Fibroblast of skin of left quadriceps (primary cell): Measurements from ENCODE around the gene RHBDF2.

Experiments
- DNase-seq, 2 experiments: peaks; one replicate each; pipeline ENCODE4 v3.0.0-alpha.2; 2013; ENCODE audit warnings: low read depth in 2 of 2

RHBDF2 gene

DNA sequence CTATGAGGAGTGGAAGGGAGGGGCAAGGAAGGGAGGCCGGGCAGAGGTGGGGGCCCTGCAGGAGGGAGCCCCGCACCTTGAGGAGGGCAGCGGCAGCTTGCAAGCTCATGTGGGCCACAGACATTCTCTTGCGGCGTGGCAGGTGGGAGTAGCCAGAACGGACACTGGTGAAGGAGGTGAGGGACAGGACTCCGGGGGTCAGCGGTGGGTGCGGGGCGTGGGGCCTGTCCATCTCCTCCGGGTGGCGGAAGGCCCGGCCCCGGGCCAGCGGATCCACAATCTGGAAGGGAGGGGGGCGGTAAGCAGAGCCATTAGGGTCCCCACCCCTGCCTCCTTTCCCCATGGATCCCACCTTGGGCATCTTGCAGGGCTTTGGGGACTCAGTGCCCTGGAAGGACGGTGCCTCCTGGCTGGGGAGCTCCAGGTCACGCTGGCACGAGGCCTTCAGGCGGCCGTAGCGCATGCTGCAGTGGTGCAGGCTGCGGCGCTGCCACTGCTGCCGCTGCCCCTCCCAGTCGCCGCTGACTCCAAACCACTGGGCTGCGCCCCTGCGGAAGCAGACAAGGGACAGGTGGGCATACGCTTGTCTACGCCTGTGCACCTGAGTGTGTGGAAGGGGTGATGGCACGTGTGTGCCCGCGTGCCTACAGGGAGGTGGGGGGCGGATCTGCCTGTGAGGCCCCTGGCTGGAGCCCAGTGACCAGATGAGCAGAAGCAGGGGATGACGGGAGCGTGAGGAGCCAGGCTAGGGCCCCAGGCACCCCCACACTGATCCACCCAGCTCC, 22.3 kb downstream of the RHBDF2 start:
- no peak for DNase-seq

DNA sequence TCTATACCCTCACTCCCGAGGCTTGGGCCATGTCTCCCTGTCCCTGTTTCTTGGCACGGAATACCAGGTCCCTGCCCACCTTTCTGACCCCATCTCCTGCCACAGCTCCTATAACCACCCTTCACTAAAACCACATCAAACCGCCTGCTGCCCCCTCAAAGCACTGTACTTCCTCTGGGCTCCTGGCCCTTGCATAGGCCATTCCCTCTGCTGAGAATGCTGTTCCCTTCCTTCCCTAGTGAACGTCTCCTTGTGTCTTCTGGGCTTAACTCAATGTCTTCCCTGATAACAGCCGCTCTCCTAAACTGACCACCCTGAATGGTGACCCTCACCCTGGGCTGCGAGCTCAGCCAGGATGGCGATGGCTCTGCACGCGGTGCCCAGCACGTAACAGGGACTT, 23.1 kb downstream of the RHBDF2 start:
- DNase-seq = no peak

DNA sequence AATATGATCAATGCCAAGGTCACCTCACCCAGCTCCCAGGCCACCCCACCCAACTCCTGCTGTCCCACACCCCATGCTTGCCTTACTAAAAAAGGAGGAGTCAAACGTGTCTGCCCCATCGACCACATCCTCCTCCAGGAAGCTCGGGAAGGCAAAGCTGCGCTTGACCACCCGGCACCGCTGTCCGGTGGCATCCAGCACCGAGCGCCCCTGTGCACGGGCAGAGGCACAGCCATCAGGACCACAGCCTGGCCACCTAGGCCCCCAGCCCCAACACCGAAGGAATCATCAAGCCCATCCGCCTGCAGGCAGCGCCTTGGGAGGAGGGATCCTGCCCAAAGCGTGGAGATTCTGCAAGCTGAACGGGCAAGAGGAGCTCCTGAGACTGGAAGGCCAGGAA, 23.6 kb downstream of the RHBDF2 start:
- DNase-seq = no peak

DNA sequence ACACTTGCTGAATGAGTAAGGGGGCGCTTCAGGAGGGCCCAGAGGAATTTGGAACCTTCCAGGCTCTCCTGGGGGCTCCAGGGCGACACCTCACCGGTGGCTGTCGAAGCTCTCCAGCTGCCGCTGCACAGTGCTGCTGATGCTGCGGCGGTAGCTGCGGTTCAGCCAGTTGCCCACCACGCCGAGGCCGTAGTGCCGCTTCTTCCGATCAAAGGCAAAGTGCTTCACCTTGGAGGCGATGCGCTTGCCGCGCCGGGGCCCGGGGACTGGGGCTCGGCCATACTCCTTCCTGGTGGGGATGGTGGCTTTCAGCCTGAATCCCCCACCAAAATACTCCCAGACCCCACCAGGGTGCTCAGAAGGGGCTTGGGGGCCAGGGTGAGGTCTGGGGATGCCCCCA, 24.5 kb downstream of the RHBDF2 start:
- DNase-seq = no peak

GRCh38 chr17:76475302-76475701, 25.9 kb downstream of the RHBDF2 start:
- DNase-seq = no peak

- no peak for DNase-seq
Measured at GRCh38 chr17:76474894-76475293, 26.3 kb downstream of the RHBDF2 start.

- no peak for DNase-seq
Measured at GRCh38 chr17:76474238-76474637, 27.0 kb downstream of the RHBDF2 start.

DNA sequence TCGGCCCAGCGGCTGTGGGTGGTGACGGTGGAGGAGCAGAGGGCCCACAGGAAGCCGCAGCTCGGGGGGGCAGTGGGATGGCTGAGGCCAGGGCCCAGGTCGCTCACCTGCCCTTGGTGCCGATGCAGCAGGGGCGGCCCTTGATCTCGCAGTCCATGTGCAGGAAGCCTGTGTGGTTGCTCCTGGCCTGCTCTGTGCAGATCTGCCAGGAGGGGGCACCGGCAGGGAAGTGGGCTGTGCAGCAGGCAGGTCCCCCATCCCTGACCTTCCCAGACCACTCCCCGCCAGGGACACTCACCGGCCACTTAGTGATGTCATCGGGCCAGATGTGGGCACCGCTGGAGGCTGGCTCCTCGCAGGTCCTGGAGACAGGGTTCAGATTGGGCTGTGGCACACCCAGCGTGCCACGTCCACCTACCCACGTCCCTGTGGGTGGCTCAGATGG, 27.7 kb downstream of the RHBDF2 start:
- DNase-seq = no peak

DNA sequence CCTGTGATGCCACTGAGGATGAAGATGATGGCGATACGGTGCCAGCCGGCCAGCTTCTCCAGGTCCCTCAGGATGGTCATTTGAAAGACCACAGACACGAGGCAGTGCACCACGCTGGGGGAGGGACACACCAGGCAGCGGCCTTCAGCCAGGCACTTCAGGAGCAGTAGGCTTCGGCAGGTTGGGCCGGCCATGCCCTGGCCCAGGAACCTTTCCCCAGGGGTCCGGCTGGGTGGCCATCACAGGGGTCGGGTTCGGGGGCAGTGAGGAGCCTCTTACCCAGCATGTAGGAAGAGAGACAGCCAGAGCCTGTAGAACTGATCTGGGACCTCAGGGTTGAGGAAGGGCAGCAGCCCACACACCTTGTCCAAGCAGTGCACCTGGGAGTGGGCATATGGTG, 28.5 kb downstream of the RHBDF2 start:
- no peak for DNase-seq

DNA sequence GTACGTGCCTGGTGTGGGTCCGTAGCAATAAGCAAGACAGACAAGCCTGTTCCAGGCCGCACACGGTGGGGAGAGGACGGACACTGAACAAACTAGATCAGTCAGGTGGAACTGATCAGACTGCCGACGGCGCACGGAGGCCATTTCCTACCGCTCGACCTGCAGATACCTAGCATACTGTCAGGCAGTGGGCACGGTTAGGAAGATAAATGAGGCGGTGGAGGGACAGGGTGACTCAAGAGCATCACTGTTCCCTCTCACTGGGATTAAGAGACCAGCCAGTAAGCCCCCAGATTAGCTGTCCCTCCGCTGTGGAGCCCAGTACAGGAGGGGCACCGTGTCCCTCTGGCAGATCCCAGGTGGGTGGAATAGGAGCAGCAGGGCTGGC, 29.0 kb downstream of the RHBDF2 start:
- no peak for DNase-seq

GRCh38 chr17:76471498-76472257, 29.5 kb downstream of the RHBDF2 start:
- no peak for DNase-seq

DNA sequence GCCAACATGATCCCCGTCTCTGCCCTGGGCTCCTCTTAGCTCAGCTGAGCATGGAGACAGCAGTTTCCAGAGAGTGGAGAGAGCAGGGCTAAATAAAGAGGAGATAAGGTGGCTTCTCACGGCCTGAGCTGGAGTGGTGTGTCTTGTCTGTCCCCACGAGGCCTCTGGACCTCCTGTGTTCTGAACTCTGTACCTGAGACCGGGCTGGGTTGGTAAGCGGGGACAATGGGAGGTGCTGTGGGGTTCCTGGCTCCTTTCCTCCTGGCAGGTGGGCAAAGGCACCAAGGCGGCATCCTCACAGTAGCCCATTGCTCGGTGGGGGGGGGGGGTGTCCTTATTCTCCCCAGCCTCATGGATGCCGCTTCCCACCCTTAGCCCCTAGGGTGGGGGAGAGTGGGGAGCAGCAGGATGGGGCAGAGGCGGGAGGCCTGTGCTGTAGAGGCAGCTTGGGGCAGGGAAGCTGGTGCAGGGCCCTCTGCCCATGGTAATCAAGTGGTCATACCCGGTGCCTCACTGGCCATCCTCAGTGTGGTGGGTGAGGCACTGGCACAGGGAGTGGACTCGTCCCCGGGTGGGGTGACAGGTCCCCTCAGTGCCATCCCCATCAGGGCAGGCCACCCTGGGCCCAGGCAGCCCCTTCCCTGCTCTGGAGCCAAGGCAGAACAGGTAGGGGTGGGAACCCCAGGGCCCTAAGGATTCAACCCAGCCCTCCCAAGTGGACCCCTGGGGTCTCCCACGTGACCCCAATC, 31.1 kb downstream of the RHBDF2 start:
- DNase-seq = no peak

DNA sequence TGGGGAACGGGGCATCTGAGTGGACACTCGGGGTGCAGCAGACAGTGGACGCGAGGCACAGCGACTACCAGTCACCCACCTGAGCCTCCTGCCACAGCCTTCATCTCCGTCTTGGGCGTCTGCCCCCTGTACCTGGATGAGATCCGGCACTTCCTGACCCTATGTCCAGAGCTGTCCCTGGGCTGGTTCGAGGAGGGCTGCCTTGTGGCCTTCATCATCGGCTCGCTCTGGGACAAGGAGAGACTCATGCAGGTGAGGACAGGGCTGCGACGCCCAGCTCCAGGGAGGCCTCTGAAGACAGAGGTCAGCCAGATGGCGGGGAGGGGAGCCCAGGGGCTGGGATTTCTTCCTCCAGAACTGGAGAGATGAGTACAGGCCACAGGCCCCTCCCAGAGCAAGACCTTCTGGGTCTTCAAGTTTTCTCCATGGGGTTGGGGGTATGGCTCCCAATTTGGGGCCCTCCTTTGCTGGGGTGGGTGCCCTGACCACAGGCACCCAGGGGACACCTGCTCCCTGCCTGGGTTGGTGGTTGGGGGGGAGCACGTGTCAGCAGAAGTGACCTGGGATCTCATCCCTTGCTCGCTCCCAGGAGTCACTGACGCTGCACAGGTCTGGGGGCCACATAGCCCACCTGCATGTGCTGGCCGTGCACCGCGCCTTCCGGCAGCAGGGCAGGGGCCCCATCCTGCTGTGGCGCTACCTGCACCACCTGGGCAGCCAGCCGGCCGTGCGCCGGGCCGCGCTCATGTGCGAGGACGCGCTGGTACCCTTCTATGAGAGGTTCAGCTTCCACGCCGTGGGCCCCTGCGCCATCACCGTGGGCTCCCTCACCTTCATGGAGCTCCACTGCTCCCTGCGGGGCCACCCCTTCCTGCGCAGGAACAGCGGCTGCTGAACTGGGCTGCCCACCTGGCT, 31.9 kb downstream of the RHBDF2 start:
- DNase-seq = no peak

DNA sequence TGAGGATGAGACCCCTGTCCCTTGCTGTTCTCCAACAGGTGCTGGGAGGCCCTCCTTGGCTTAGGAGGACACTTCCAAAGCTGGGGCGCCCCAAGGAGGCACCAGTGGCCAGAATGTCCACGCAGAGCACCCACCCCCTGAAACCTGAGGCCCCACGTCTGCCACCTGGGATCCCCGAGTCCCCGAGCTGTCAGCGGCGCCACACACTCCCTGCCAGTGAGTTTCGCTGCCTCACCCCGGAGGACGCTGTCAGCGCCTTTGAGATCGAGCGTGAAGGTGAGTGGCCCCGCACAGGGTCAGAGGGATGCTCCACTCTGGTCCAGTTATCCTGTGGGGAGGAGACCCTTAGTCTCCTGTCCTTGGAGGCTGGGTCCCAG, 32.6 kb downstream of the RHBDF2 start:
- no peak for DNase-seq

DNA sequence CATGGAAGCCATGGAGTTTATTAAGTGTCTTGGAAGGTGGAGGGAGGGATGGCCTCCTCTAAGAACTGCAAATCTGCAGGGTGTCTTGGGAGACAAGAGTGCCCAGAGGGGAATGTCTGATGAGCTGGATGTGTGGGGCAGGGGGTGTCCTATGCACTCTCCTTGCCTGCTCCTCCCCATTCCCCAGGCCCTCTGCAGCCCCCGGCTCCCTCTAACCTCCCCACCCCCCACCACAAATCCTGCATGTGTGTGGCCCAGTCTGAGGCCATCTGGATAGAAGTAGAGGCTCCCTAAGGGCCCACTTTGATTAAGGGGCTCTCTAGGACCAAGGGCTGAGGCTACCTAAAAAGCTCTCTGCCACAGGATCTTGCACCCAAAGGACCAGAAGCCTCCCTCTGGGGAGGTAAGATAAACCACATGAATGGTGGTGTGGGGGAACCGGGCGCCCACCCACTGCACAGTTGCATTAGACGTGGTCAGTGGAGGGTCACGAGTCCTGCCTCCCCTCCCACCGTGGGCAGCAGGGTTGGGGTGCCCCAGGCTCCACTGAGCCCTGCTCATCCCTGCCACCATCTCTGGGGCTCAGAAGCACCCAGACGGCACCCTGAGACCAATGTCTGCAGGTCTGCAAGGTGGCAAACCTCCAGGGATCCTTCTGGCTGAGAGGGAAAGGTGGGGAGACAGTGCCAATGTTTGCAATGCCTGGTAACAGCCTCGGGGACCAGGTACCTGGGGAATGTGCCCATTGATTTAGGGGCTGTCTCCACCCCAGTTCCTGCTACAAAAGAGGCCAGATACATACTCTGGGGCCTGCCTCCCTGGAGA, 33.2 kb downstream of the RHBDF2 start:
- no peak for DNase-seq

DNA sequence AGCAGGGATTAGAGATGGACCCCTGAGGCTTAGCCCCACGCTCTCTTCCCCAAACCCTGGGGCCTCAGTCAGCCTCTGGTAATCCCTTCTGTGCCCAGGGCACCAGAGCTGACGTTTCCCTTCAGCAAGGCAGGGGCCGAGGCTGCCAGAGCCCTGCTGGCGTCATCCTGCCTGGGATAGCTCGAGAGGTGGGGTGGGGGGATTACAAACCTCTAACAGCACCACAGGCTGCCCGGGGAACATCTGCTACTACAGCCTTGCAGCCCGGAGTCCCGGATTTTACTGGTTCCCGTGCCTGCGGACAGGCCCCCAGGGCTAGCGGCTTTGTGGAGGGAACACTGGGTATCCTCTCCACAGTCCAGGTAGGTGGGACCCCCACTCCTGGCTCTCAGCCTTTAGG, 33.9 kb downstream of the RHBDF2 start, which contains the start of gene AANAT:
AANAT (plus strand) TSS at position 238 of the 400 bp plus-strand sequence. CDS start 1,144 bp downstream, outside the sequence.
- no peak for DNase-seq

DNA sequence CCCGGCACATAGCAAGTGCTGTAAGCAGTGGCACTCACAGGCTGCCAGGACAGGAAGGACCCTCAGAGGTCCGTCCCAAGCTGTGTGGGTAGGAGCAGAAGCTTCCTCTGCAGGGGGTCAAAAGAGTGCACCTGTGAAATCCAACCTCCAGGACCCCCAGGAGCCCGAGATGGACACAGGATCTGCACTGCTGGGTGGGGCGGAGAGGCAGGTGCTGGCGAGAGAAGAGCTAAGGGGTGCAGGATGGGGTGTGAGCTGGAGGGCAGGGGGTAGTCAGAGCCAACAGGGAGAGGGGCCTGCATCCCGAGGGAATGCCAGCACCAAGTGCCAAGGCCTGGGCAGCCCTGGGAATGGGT, 34.5 kb downstream of the RHBDF2 start:
- DNase-seq = no peak

- DNase-seq = no peak
Measured at GRCh38 chr17:76462556-76463290, 38.5 kb downstream of the RHBDF2 start.

DNA sequence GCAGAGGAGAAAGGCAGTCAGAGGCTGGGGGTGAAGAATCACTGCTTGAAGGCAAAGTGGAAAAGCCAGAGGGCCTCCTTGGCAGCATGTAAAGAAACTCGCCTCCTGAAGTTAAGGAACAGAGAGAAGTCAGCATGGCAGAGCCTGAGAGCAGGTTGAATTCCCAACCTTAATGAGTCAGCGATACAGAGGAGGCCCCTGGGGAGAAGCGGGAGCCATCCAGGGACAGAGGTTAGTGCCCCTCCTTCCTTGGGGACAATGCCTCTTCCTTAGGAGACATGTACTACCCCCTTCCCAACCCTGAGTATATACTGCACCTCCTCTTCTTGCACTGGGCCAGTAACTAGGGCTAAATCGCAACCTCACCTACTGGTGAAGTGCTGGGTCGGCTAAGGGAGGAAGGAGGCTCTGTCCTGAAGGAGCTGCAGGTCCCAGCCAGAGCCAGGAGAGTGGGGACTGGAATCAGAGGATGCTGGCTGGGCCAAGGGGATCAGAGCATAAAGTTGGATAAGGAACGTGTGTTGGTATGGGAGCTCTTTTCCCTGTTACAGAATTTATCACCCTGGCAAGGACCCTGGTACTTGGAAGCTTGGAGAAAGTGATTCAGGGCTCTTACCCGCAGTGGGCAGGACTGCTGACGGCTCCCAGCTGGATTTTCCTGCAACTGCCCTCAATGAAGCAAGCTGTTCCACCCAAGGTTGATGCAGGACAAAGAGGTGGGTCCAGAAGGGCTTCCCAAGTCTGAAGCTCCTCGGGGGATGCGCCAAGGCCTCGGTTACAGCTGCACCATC, 39.3 kb downstream of the RHBDF2 start:
- no peak for DNase-seq
